ENCODE results near the gene ABLIM1.

ABLIM1 gene

DNA sequence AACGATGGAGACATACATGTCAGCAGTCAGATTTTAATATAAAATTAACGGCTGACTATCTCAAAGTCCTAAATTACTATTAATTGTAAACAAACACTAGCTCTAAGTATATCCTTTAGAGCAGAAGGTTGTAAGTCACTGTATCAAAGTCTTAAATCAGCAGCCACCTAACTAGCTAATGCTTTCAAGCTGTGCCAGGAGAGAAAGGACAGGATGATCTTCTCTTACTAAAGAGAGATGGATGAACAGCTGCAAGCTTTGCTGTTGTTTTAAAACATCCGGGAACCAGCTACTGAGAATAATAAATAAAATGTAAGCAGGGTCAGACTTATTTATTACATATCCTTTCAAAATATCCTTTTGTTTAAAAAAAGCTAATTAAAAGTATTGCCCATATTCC, 24.0 kb upstream of the ABLIM1 start:
- TF ChIP-seq Cebpa-rat (IDR thresholded peaks at IDR 0.05) = no peak

DNA sequence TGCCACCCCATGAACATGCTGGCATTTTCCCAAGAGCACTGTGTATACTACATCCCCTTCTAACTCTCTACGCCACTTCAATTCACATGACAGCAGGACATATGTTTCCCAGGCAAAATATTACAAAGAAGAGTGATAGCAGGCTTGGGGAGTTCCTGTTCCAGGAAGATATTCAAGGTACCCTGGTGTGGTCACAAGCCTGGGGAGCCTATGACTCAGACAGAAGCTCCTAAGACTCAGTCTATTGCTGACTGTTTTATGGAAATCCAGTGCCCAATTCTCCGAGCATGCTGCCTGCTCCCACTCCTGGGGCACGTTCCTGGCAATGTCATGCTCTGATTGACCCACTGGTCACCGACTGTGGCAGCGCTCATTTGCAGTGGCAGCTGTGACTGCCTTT, 23.5 kb upstream of the ABLIM1 start:
- Histone ChIP-seq H3K27me3 (no peaks in the 10 kb centered on the region), H3K27ac (no peak overlapping the region), H3K4me1 (peaks cover 0 to 5% (median 0%) of the 10 kb centered on the region in 10 experiments; a peak in 1 of 20 replicates), H3K4me3 (no peak overlapping the region), H3K9me3 (replicated peaks in 1 of 11) (no peaks in the 10 kb centered on the region), H3K9ac (no peak overlapping the region), H4K20me1 (no peaks in the 10 kb centered on the region), H3K4me2 (no peak overlapping the region), H3K36me3 (no peaks in the 10 kb centered on the region)
- no peak for TF ChIP-seq Cebpa-rat (IDR thresholded peaks at IDR 0.05)

More for the DNA sequence above, 24.0 kb upstream of the ABLIM1 start:
- Histone ChIP-seq H3K27ac (no peak overlapping the region), H3K4me3 (no peak overlapping the region), H3K27me3 (no peaks in the 10 kb centered on the region), H3K36me3 (no peaks in the 10 kb centered on the region), H3K4me2 (no peak overlapping the region), H3K9me3 (replicated peaks in 1 of 11) (no peaks in the 10 kb centered on the region), H3K4me1 (peaks cover 0 to 6% (median 0%) of the 10 kb centered on the region in 10 experiments; a peak in 1 of 20 replicates), H4K20me1 (no peaks in the 10 kb centered on the region), H3K9ac (no peak overlapping the region)

DNA sequence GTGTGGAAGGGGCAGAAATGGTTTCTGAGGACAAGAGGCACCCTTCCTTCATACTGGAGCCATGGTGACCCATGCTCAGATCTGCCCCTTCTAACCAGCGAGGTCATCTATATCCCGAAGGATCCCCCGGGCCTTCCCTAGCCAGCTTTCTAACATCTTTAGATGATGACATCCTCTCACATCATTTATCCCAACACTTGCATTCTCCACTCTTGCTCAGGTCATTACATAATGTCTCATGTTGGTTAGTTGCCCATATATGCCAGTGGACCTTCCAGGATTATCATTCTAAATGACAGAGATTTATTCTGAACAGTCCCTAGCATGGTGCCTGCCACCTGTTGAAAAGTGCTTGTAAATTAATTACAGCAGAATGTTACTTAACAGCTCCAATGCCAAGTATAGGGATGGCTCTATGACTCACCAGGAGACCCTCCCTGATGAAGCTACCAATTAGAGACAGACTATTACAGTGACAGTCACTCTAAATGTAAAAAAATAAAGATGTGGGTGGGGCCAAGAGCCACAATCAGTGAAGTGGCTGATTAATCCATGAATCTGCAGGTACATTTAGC, 22.6 kb upstream of the ABLIM1 start:
- H3K27ac ChIP-seq = no peak overlapping the region
- H3K36me3 ChIP-seq = no peaks in the 10 kb centered on the region
- no peak overlapping the region for H3K4me2 ChIP-seq
- TF ChIP-seq Cebpa-rat (IDR thresholded peaks at IDR 0.05) = no peak
- H3K27me3 ChIP-seq = no peaks in the 10 kb centered on the region
- no peaks in the 10 kb centered on the region; a peak in 1 of 20 replicates for H3K4me1 ChIP-seq
- no peaks in the 10 kb centered on the region for H4K20me1 ChIP-seq
- no peaks in the 10 kb centered on the region for H3K9me3 ChIP-seq (replicated peaks in 1 of 11)
- no peak overlapping the region for H3K9ac ChIP-seq
- H3K4me3 ChIP-seq = no peak overlapping the region

DNA sequence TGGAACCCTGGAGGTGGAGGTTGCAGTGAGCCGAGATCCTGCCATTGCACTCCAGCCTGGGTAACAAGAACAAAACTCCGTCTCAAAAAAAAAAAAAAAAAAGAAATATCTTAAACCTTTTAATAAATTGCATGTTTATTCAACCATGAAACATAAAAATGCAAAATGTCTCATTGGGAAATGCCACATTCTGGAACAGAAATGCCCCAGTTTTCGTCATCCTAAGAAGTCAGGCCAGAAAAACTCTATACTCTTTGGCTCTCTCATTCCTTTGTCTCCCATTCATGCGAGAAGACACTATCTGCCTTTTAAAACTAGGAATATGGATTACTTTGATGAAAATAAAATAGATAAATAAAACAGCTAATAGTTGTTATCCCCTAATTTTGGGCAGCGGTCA, 21.5 kb upstream of the ABLIM1 start:
- no peak overlapping the region for H3K4me2 ChIP-seq
- no peaks in the 10 kb centered on the region for H3K27me3 ChIP-seq
- H3K9ac ChIP-seq = no peak overlapping the region
- H4K20me1 ChIP-seq = no peaks in the 10 kb centered on the region
- H3K4me3 ChIP-seq = no peak overlapping the region
- H3K9me3 ChIP-seq (replicated peaks in 1 of 11) = no peaks in the 10 kb centered on the region
- no peaks in the 10 kb centered on the region for H3K36me3 ChIP-seq
- H3K27ac ChIP-seq = no peak overlapping the region
- no peaks in the 10 kb centered on the region; a peak in 1 of 20 replicates for H3K4me1 ChIP-seq
- no peak for TF ChIP-seq Cebpa-rat (IDR thresholded peaks at IDR 0.05)

DNA sequence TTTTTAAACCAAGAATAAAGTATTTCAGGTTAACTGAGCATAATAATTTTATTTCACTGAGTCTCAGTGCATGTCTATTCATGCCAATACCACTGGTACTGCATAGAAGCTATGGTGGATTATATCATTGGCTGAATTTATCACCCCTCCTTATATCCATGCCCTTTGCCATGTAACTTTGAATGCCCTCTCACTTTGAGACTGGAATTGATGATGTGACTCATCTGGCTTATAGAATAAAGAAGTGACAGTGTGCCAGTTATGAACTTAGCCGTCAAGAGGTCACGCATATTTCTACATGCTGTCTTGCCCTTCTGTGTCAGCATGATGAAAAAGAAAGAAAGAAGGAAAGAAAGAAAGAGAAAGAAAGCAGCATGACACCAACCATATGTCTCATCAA, 20.7 kb upstream of the ABLIM1 start:
- no peak for TF ChIP-seq Cebpa-rat (IDR thresholded peaks at IDR 0.05)
- H3K4me1 ChIP-seq = 0 out of 20 replicates have a peak, but pooled peaks cover 0 to 4% (median 0%) of the 10 kb centered on the region in 10 experiments
- H3K9ac ChIP-seq = no peak overlapping the region

DNA sequence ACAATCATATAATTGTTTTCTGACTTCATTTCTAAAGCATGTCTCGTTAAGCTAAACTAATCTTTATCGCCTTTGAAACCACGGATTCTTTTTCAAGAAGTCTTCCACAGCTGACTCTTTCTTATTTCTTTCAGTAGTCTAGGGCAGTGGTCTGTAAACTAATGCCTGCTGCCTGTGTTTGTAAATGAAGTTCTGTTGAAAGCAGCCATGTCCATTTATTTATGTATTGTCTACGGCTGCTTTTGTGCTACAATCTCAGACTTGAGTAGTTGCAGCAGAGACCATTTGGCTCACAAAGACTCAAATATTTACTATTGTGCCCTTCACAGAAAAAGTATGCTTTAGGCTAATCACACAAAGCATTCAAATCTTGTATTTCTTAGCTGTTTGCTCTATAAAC, 20.3 kb upstream of the ABLIM1 start:
- Histone ChIP-seq H3K27ac (no peak overlapping the region), H3K36me3 (no peaks in the 10 kb centered on the region), H3K4me3 (no peak overlapping the region), H4K20me1 (no peaks in the 10 kb centered on the region), H3K9ac (no peak overlapping the region), H3K9me3 (replicated peaks in 1 of 11) (no peaks in the 10 kb centered on the region), H3K4me2 (no peak overlapping the region), H3K4me1 (0 out of 20 replicates have a peak, but pooled peaks cover 0 to 4% (median 0%) of the 10 kb centered on the region in 10 experiments), H3K27me3 (no peaks in the 10 kb centered on the region)
- TF ChIP-seq Cebpa-rat (IDR thresholded peaks at IDR 0.05) = no peak

More for the DNA sequence above, 20.7 kb upstream of the ABLIM1 start:
- no peaks in the 10 kb centered on the region for H4K20me1 ChIP-seq
- H3K36me3 ChIP-seq = no peaks in the 10 kb centered on the region
- no peaks in the 10 kb centered on the region for H3K27me3 ChIP-seq
- H3K4me3 ChIP-seq = no peak overlapping the region
- no peaks in the 10 kb centered on the region for H3K9me3 ChIP-seq (replicated peaks in 1 of 11)
- no peak overlapping the region for H3K27ac ChIP-seq
- no peak overlapping the region for H3K4me2 ChIP-seq

DNA sequence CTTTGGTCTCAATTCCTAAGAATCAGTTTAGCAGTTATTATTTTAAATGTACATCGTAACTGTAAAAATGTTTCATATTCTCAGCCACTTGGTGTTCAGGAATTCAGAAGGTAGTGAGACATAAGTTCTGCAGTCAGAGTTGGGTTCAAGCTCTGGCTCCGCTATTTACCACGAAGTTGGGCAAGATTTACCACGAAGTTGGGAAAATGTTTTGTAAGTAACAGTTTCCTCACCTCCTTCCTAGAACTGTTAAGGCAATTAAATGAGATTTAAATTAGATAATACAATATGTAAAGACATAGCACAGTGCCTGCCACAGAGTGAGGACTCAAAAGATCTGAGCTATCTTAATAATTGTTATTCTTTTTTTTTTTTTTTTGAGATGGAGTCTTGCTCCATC, 16.3 kb upstream of the ABLIM1 start:
- Histone ChIP-seq H3K4me1 (0 out of 20 replicates have a peak, but pooled peaks cover 0 to 4% (median 0%) of the 10 kb centered on the region in 10 experiments), H3K9me3 (replicated peaks in 1 of 11) (no peaks in the 10 kb centered on the region), H3K36me3 (no peaks in the 10 kb centered on the region), H3K4me3 (no peak overlapping the region), H3K4me2 (no peak overlapping the region), H4K20me1 (no peaks in the 10 kb centered on the region), H3K9ac (no peak overlapping the region), H3K27ac (no peak overlapping the region), H3K27me3 (no peaks in the 10 kb centered on the region)
- TF ChIP-seq Cebpa-rat (IDR thresholded peaks at IDR 0.05) = no peak

DNA sequence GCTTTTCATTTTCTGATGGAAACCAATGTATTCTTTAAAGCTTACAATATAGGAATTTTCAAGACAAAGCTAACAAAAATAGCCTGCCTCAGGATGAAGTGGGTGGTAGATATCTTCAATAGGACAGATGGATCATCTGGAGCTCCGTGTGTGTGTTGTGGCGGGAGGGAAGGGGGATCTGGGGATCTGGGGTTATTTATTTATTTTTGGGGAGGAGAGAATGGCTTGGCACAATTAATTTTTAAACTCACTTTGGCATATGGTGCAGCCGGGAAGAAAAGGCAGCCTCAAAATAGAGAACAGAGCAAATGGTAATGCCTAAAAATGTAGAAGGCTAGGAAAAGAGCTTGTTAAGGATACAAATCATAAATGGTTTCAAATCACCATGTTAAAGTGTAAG, 11.6 kb upstream of the ABLIM1 start:
- Histone ChIP-seq H3K27ac (no peak overlapping the region), H3K4me3 (no peak overlapping the region), H3K9ac (no peak overlapping the region), H3K36me3 (no peaks in the 10 kb centered on the region), H3K4me2 (no peak overlapping the region), H4K20me1 (no peaks in the 10 kb centered on the region), H3K9me3 (replicated peaks in 1 of 11) (peaks cover 0 to 7% (median 0%) of the 10 kb centered on the region in 11 experiments; a peak in 2 of 22 replicates), H3K27me3 (no peaks in the 10 kb centered on the region), H3K4me1 (0 out of 20 replicates have a peak, but pooled peaks cover 0 to 4% (median 0%) of the 10 kb centered on the region in 10 experiments)
- no peak for TF ChIP-seq Cebpa-rat (IDR thresholded peaks at IDR 0.05)

DNA sequence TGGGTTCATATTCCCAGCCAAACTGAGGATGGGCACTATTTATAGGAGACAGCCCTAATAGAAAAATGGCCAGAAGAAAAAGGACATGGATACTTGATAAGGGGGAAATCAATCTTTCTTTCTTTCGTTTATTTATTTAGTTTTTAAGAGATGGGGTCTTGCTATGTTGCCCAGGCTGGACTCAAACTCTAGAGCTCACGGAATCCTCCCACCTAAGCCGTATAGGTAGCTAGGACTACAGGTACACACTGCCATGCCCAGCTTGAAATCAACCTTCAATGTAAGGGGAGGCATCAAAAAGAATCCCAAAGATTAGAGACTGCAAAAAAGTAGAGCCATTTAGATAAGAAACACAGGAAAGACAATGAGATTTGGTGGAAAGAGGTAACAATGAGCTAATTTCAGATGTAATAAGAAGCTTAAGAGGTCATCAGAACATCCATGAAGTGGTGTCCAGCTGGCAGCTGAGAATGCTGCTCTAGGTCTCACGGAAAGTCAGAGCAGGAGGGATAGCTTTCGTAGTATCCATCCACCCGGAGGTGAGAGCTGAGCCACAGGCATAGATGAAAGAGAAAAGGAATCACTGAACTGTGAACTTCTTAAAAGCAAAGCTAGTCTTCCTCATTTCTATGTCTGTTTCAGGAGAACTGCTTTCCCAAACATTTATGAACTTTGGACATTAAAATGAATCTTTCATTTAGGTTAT, 10.5 kb upstream of the ABLIM1 start:
- no peak for TF ChIP-seq Cebpa-rat (IDR thresholded peaks at IDR 0.05)
- H3K36me3 ChIP-seq = no peaks in the 10 kb centered on the region
- H3K27me3 ChIP-seq = no peaks in the 10 kb centered on the region
- H3K27ac ChIP-seq = no peak overlapping the region
- no peaks in the 10 kb centered on the region for H3K4me1 ChIP-seq
- H3K9ac ChIP-seq = no peak overlapping the region
- H4K20me1 ChIP-seq = no peaks in the 10 kb centered on the region
- H3K4me3 ChIP-seq = no peak overlapping the region
- peaks cover 0 to 7% (median 0%) of the 10 kb centered on the region in 11 experiments; a peak in 2 of 22 replicates for H3K9me3 ChIP-seq (replicated peaks in 1 of 11)
- H3K4me2 ChIP-seq = no peak overlapping the region

DNA sequence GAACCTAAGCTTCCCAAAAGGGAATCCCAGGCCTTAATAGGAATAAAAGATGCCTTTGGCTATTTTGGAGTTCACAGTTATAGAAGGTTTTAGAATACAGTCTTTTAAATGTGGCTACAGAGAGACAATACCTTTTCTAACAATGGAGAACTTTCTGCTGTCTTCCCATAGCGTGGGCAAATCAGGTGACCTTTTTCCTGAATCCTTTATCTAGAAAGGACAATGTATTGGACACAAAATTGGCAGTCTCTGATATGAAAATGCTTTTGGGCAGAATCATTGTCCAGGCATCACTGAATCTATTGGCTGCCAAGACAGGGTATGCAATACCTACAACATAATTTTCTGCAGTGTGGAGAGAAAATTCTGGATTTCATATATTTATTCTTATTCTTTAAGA, 7.8 kb upstream of the ABLIM1 start:
- no peak for TF ChIP-seq Cebpa-rat (IDR thresholded peaks at IDR 0.05)

More for the DNA sequence above, 7.8 kb upstream of the ABLIM1 start:
- Histone ChIP-seq H3K27ac (no peak overlapping the region), H3K27me3 (no peaks in the 10 kb centered on the region), H3K4me1 (no peaks in the 10 kb centered on the region), H3K9ac (no peak overlapping the region), H3K4me3 (no peak overlapping the region), H4K20me1 (no peaks in the 10 kb centered on the region), H3K4me2 (no peak overlapping the region), H3K9me3 (replicated peaks in 1 of 11) (peaks cover 0 to 7% (median 0%) of the 10 kb centered on the region in 11 experiments; a peak in 4 of 22 replicates), H3K36me3 (no peaks in the 10 kb centered on the region)

Measured in BLaER1 treated with 17β-estradiol and CSF1 and Interleukin-3, amounts not matched to agents 10 nM and 100 nM (cell line).